Common myeloid progenitor, CD34-positive (primary cell): ENCODE results near the gene CHPT1.

ENCODE experiments used
- CTCF ChIA-PET: fragments of 350-600 bp; sonication (Branson Sonifier 250); formaldehyde crosslinking; loops from one replicate; lab custom pipeline; 2021; ENCODE audit warnings: antibody characterized with exemption; lab: Charles Lee
- POLR2A ChIA-PET: fragments of 350-600 bp; sonication (Branson Sonifier 250); formaldehyde crosslinking; loops from one replicate; lab custom pipeline; 2021; ENCODE audit warnings: antibody characterized with exemption; lab: Charles Lee
- DNase-seq, 3 donors: peaks; one replicate each; pipeline versions ENCODE4 v3.0.0 to v3.0.0-alpha.2; 2013
- H3K27ac ChIP-seq, 2 experiments: 1 replicate in 1 of 2; 2 replicates in 1 of 2; pipeline ENCODE4 v1.7.0; 2013; ENCODE audit warnings: inconsistent platforms in 2 of 2, low read length in 2 of 2, mild to moderate bottlenecking in 2 of 2, low read depth in 1 of 2, moderate library complexity in 1 of 2; ENCODE audit not compliant: severe bottlenecking in 2 of 2, insufficient read depth in 1 of 2, poor library complexity in 1 of 2
- H3K27me3 ChIP-seq, 5 experiments: replicated peaks in 2 of 5; 1 replicate in 3 of 5; 2 replicates in 2 of 5; pipeline versions ENCODE4 v1.6.1 to v1.7.0; 2013; ENCODE audit warnings: low read length in 4 of 5, mild to moderate bottlenecking in 2 of 5, moderate library complexity in 2 of 5, inconsistent platforms in 1 of 5; ENCODE audit not compliant: insufficient read depth in 5 of 5, control insufficient read depth in 4 of 5
- H3K36me3 ChIP-seq, 4 experiments: 1 replicate in 2 of 4; 2 replicates in 2 of 4; pipeline versions ENCODE4 v1.6.1 to v1.7.0; 2013; ENCODE audit warnings: low read length in 3 of 4, control low read depth in 1 of 4, mild to moderate bottlenecking in 1 of 4; ENCODE audit not compliant: control insufficient read depth in 4 of 4, insufficient read depth in 4 of 4
- H3K4me1 ChIP-seq, 4 experiments: 1 replicate in 3 of 4; 2 replicates in 1 of 4; pipeline versions ENCODE4 v1.6.1 to v1.7.1; 2013; ENCODE audit warnings: low read length in 3 of 4, mild to moderate bottlenecking in 3 of 4, control low read depth in 1 of 4, inconsistent platforms in 1 of 4, moderate library complexity in 1 of 4; ENCODE audit not compliant: control insufficient read depth in 4 of 4, insufficient read depth in 4 of 4; ENCODE audit errors: control extremely low read depth in 1 of 4
- H3K4me3 ChIP-seq, 7 experiments: 1 replicate in 4 of 7; 2 replicates in 3 of 7; pipeline versions ENCODE4 v1.5.1 to v1.7.0; 2013; ENCODE audit warnings: mild to moderate bottlenecking in 7 of 7, low read length in 6 of 7, moderate library complexity in 6 of 7, inconsistent platforms in 2 of 7, low read depth in 2 of 7, control low read depth in 1 of 7; ENCODE audit not compliant: insufficient read depth in 4 of 7, control insufficient read depth in 1 of 7; ENCODE audit errors: extremely low read depth in 1 of 7
- H3K9me3 ChIP-seq, 5 experiments: 1 replicate in 4 of 5; 2 replicates in 1 of 5; pipeline versions ENCODE4 v1.6.1 to v1.7.1; 2013; ENCODE audit warnings: low read length in 4 of 5, mild to moderate bottlenecking in 2 of 5, inconsistent platforms in 1 of 5, low read depth in 1 of 5, moderate library complexity in 1 of 5; ENCODE audit not compliant: control insufficient read depth in 4 of 5, insufficient read depth in 2 of 5; ENCODE audit errors: control extremely low read depth in 1 of 5
- WGBS: methylation state at CpG from one replicate; pipeline ENCODE4 v1.1.5; 2013; ENCODE audit not compliant: insufficient coverage; 5-methylcytosine and 5-hydroxymethylcytosine counted together

The CHPT1 gene

DNA sequence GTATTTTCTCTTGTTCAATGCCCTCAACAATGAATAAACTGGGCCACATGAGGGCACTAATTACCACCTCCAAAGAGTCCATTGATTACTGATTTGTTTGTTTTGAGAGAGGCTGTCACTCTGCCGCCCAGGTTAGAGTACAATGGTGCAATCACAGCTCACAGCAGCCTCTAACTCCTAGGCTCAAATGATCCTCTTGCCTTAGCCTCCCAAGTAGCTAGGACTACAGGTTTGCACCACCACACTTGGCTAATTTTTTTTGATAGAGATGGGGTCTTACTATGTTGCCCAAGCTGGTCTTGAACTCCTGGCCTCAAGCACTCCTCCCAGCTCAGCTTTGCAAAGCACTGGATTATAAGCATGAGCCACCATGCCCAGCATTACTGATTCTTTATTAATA, 70.1 kb downstream of the CHPT1 start:
- ChIA-PET CTCF (interaction anchor here (0.9 to 2.0 kb wide), 7 partner anchors 11 to 73 kb away, joined by 3 to 5 read pairs (median 3); partner anchors contain the start of gene GNPTAB), POLR2A (no interaction called here)
- no peaks in the 10 kb centered on the region for H3K27me3 ChIP-seq
- H3K27ac ChIP-seq: no peak overlapping the region
- peaks cover 24 to 66% (median 45%) of the 10 kb centered on the region in 4 experiments for H3K36me3 ChIP-seq
- H3K4me1 ChIP-seq: peaks cover 12 to 22% (median 18%) of the 10 kb centered on the region in 4 experiments
- no peak overlapping the region for H3K4me3 ChIP-seq
- H3K9me3 ChIP-seq: no peaks in the 10 kb centered on the region
- DNase-seq: no peak
- WGBS: no CpG with 5 or more reads among the region's 1 CpG

DNA sequence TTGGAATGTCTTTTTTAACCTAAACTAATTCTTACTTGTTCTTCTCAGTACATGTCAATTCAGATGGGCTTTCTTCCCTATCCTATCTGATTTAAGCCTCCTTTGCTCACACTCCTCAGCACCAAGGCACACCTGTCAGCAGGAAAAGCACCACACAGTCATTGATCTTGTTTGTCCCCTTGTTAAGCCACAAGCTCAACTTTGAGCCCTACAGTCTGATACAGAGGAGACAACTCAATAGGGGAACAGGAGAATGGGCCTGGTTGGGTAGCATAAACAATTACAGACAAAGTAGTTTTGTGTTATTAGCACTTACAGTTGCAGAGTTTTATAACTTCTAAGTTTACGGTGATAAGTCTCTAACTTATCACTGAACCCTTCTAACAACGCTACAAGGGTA, 71.3 kb downstream of the CHPT1 start:
- Histone ChIP-seq H3K9me3 (no peaks in the 10 kb centered on the region), H3K4me1 (peaks cover 18 to 24% (median 22%) of the 10 kb centered on the region in 4 experiments), H3K27ac (no peak overlapping the region), H3K36me3 (peaks cover 21 to 68% (median 45%) of the 10 kb centered on the region in 4 experiments), H3K27me3 (no peaks in the 10 kb centered on the region), H3K4me3 (no peak overlapping the region)
- WGBS: 90% methylated on average over 2 of the region's 2 CpGs
- CTCF ChIA-PET: interaction anchor here (0.8 to 2.3 kb wide), 7 partner anchors 12 to 72 kb away, joined by 3 to 12 read pairs (median 5); partner anchors contain the start of gene GNPTAB
- no peak for DNase-seq
- POLR2A ChIA-PET: no interaction called here

DNA sequence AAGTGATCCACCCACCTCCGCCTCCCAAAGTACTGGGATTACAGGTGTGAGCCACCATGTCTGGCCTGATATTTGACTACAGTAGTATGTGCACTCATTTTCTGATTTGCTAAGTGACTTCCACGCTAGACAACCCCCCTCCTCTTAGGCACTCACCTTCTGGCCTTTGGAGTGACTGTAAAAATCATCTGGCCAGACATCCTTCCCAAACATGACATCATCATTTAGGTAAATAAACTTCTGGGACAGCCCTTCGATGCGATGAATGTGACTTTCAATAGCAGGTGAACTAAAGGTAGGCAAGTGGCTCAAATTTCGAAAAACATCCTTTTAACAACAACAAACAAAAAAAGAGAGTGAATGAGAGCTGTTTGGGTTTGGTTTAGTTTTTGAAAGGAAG, 72.4 kb downstream of the CHPT1 start:
- CTCF ChIA-PET: interaction anchor here (1.0 to 2.3 kb wide), 4 partner anchors 24 to 150 kb away, joined by 3 to 12 read pairs (median 4); no protein-coding TSS in a partner anchor

DNA sequence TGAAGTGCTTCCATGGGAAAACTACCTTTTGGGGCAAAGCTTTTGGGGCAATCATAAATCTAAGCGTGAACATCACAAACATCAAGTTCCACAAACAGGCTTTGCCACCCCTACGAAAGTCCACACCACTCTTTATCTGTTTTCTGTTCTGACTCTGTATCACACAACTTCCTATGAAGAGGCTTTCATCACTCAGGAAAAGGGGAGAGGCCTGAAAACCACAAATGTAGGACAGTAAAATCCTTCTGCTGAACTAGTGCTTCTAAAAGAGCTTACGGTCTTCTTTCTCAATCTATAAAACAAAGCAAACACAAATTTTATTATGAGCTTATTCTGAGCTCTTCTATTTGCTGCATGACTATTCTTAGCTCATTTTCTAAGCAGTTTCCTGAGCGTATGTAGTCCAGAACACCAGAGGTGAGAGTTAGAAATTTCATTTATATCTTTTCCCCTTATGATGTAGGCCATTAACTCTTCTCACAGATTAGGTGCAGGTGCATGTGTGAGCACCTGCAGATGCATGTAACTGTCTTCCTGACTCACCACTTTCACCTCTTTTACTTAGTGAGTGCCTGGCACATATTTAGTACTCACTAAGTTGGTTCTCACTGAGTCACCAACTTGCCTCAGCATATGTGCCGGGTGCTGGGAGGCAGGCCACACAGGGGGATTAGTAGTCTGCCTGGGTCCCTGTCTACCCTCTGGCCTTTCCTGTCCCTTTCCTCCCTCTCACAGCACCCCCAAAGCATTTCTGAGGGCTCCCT, 74.8 kb downstream of the CHPT1 start:
- DNase-seq: no peak
- 0% methylated on average over 1 of the region's 5 CpGs for WGBS
- H3K4me1 ChIP-seq: peaks cover 29 to 54% (median 47%) of the 10 kb centered on the region in 4 experiments
- ChIA-PET CTCF (interaction anchor here (0.8 to 3.3 kb wide), 13 partner anchors 9 to 119 kb away, joined by 3 to 64 read pairs (median 8); partner anchors contain the start of gene GNPTAB), POLR2A (no interaction called here)
- H3K27me3 ChIP-seq: no peaks in the 10 kb centered on the region
- no peaks in the 10 kb centered on the region for H3K9me3 ChIP-seq
- H3K36me3 ChIP-seq: peaks cover 10 to 49% (median 29%) of the 10 kb centered on the region in 4 experiments
- peak overlapping the region in 1 of 2 experiments; percentile 1 for H3K27ac ChIP-seq
- peak overlapping the region in 4 of 7 experiments; percentile 4 to 20 (median 12) for H3K4me3 ChIP-seq

More for the DNA sequence above, 72.4 kb downstream of the CHPT1 start:
- Histone ChIP-seq H3K36me3 (peaks cover 22 to 57% (median 41%) of the 10 kb centered on the region in 4 experiments), H3K27me3 (no peaks in the 10 kb centered on the region), H3K27ac (no peak overlapping the region), H3K4me1 (peaks cover 18 to 31% (median 26%) of the 10 kb centered on the region in 4 experiments), H3K9me3 (no peaks in the 10 kb centered on the region), H3K4me3 (no peak overlapping the region)
- 100% methylated on average over 1 of the region's 5 CpGs for WGBS
- no peak for DNase-seq
- POLR2A ChIA-PET: no interaction called here

DNA sequence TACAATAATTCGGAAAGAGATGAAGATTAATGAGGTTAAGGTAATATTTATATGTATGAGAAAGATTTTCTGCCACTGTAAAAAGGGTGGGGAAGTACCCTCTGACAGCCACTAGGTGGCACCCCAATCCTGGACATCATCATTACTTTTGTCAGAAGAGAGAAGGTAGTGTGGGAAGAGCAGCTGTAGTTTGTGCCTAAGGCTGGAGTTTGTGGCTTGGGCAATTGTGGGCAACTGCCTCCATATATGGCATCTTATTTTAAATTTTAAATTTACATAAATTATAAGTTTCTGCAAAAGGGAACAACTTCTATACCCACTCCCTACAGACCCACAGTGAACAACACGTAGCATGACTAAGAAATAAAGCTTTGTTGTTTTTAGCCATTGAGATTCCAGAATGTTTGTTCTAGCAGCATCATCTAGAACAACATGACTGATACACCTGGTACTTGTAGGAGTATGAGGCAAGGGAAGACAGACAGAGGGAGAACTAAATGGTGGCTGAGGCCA, 76.3 kb downstream of the CHPT1 start:
- ChIA-PET POLR2A (interaction anchor here (0.5 to 1.4 kb wide), 2 partner anchors 56 to 65 kb away, joined by 3 read pairs; no protein-coding TSS in a partner anchor), CTCF (interaction anchor here (0.9 to 3.3 kb wide), 20 partner anchors 10 to 967 kb away, joined by 3 to 64 read pairs (median 5); partner anchors contain the start of gene GNPTAB)
- Histone ChIP-seq H3K9me3 (no peaks in the 10 kb centered on the region), H3K36me3 (peaks cover 4 to 42% (median 19%) of the 10 kb centered on the region in 4 experiments), H3K4me3 (no peak overlapping the region), H3K27me3 (no peaks in the 10 kb centered on the region), H3K4me1 (peaks cover 40 to 69% (median 60%) of the 10 kb centered on the region in 4 experiments), H3K27ac (no peak overlapping the region)
- DNase-seq: peak; percentile 77 to 92 (median 91)
- no CpG with 5 or more reads among the region's 2 CpGs for WGBS

DNA sequence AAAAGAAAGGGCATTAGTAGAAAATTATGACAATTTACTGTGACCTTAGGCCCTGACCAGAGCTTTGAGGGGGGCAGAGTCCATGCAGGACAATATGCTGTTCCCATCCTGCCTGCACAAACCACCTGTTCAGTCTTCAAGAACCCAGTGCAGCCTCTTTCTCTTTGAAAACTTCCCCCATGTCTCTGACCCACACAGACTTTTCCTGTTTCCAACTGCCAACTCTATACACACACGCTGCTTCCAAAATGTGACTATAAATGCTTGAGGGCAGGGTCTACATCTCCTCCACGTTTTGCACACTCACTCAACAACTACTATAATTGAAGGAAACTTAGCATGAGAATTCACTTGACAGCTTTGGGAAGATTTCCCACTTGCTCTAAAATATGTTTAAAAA, 78.4 kb downstream of the CHPT1 start:
- peaks cover 48 to 88% (median 74%) of the 10 kb centered on the region in 4 experiments for H3K4me1 ChIP-seq
- ChIA-PET POLR2A (no interaction called here), CTCF (interaction anchor here (1.4 to 7.8 kb wide), 5 partner anchors 9 to 63 kb away, joined by 3 to 132 read pairs (median 23); partner anchors contain the start of gene GNPTAB)
- H3K9me3 ChIP-seq: no peaks in the 10 kb centered on the region
- H3K27ac ChIP-seq: peak overlapping the region; percentile 47 to 69
- peak in 2 of 3 donors; percentile 81 to 84 for DNase-seq
- H3K27me3 ChIP-seq: no peaks in the 10 kb centered on the region
- peaks cover 4 to 32% (median 8%) of the 10 kb centered on the region in 4 experiments for H3K36me3 ChIP-seq
- H3K4me3 ChIP-seq: peak overlapping the region in 1 of 7 experiments; percentile 37
- 0% methylated on average over 1 of the region's 2 CpGs for WGBS
